ENCODE results near the gene METTL4.

Gene METTL4

DNA sequence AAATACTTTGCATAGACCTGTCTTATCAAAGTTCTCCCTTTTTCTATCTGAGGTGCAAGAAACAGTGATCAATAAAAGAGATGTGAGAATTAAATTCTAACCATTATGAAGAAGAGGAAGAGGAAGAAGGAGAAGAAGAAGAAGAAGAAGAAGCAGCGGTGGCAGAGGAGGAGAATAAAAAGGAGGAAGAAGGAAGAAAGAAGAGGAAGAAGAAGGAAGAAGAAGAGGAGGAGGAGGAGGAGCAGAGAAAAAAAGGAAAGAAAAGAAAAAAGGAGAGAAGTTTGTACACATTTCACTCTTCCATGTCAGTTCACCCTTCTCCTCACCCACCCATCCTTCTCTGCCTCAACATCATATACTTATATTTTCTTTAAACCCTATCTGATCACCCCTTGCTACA, 68.4 kb downstream of the METTL4 start:
- TF ChIP-seq, protein P1, sequence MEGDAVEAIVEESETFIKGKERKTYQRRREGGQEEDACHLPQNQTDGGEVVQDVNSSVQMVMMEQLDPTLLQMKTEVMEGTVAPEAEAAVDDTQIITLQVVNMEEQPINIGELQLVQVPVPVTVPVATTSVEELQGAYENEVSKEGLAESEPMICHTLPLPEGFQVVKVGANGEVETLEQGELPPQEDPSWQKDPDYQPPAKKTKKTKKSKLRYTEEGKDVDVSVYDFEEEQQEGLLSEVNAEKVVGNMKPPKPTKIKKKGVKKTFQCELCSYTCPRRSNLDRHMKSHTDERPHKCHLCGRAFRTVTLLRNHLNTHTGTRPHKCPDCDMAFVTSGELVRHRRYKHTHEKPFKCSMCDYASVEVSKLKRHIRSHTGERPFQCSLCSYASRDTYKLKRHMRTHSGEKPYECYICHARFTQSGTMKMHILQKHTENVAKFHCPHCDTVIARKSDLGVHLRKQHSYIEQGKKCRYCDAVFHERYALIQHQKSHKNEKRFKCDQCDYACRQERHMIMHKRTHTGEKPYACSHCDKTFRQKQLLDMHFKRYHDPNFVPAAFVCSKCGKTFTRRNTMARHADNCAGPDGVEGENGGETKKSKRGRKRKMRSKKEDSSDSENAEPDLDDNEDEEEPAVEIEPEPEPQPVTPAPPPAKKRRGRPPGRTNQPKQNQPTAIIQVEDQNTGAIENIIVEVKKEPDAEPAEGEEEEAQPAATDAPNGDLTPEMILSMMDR (IDR thresholded peaks at IDR 0.05; ENCODE audit: low read length, missing control alignments), result no peak
- no peak overlapping the region for H3K4me3 ChIP-seq (replicated peaks; ENCODE audit: low read depth, low read length)
- DNase-seq (ENCODE audit: low read depth), result no peak

DNA sequence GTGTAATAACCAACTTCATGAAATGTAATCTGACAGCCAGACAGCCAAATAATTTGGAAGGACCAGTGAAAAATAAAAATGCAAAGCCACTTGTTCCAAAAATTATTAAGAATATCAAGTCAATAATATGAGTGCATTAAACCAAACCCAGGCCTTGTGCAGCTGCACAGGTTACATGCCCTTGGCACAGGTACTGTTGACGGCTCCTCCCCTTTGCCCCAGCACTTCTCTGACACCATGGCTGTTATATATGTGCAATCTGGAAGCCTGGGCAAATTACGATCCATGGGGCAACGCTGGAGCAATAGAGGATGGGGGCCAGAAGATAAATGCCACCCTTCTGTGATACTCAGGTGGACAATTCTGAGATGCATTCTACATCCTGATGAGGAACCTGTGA, 68.9 kb downstream of the METTL4 start:
- DNase-seq (ENCODE audit: low read depth), result no peak
- TF ChIP-seq, protein P1 (IDR thresholded peaks at IDR 0.05; ENCODE audit: low read length, missing control alignments), result no peak
- H3K4me3 ChIP-seq (replicated peaks; ENCODE audit: low read depth, low read length), result no peak overlapping the region

DNA sequence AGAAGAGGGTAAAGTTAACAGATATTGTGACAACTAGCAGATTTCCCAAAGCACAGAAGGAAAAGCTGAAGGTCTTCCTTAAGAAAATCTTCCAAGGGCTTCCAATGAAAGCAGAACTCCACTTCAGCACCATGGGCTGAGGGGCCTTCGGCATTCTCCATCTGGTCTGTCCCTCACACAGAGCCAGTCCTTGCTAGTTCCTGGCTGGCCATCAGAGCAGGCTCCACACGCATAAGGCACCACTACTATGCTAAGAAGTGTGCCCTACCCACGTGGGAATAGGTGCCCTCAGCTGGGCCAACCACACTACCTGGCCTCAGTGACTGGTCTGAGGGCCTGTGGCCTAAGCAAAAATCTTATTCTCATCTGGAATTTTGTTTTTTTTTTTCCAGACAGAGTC, 73.5 kb downstream of the METTL4 start:
- no peak overlapping the region for H3K4me3 ChIP-seq (replicated peaks; ENCODE audit: low read depth, low read length)
- TF ChIP-seq, protein P1 (IDR thresholded peaks at IDR 0.05; ENCODE audit: low read length, missing control alignments), result no peak
- DNase-seq (ENCODE audit: low read depth), result no peak

DNA sequence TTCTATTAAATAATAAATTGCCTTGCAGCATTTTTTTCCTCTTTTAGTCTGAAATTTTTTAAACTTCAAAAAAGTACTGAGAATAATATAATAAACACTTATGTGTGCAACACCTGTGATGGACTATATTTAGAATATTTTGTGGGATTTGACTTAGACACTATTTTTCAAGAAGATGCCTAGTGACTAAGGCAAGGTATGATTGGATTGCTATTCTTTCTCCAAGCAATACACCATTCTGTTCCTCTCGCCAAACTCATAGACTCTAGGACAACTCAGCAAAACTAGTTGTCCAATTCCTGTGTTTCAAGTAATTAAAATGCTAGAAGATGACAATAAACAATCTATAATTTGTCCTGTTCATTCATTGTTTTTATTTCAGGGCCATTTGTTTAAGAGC, 75.9 kb downstream of the METTL4 start:
- no peak overlapping the region for H3K4me3 ChIP-seq (replicated peaks; ENCODE audit: low read depth, low read length)
- TF ChIP-seq, protein P1 (IDR thresholded peaks at IDR 0.05; ENCODE audit: low read length, missing control alignments), result no peak
- no peak for DNase-seq (ENCODE audit: low read depth)

DNA sequence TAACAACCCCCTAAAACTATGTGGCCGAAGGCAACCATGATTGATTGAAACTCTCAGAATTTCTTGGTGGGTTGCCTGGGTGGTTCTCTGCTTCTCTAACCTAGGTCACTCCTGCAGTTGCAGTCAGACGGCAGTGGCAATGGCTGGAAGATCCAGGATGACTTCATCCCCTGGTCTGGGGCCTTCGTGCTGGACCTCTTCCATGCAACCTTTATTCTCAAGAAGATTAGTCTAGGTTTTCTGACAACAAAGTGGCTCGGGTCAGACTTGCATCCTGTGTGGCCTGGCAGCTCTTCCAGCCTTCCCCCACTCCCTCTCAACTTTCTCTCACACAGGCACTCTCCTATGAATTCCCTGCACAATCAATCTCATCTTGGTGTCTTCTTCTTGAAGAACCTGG, 76.4 kb downstream of the METTL4 start:
- TF ChIP-seq, protein P1 (IDR thresholded peaks at IDR 0.05; ENCODE audit: low read length, missing control alignments), result no peak
- DNase-seq (ENCODE audit: low read depth), result peak; percentile 48
- no peak overlapping the region for H3K4me3 ChIP-seq (replicated peaks; ENCODE audit: low read depth, low read length)
